Ascending aorta (tissue), 2 donors: Measurements from ENCODE around the gene DNAJB8. TPM values are rescaled to one million over a fixed set of nuclear protein-coding genes. Genes with fewer than 3 reads are reported as not detected.

Experiments
- DNase-seq, 2 donors: peaks; one replicate each; pipeline ENCODE4 v3.0.0-alpha.2; 2019; ENCODE audit warnings: low spot score in 2 of 2
- H3K27ac ChIP-seq, 2 donors: fragments of 200-600 bp; sonication (generic); one replicate each; pipeline ENCODE4 v1.5.1; 2016 to 2017; ENCODE audit warnings: mild to moderate bottlenecking in 1 of 2
- H3K27me3 ChIP-seq: fragments of 200-600 bp; sonication (generic); one replicate; pipeline ENCODE4 v1.5.1; 2017
- H3K36me3 ChIP-seq, 2 donors: fragments of 200-600 bp; sonication (generic); one replicate each; pipeline ENCODE4 v1.5.1; 2016
- H3K4me1 ChIP-seq, 2 donors: fragments of 200-600 bp; sonication (generic); one replicate each; pipeline ENCODE4 v1.5.1; 2016 to 2017; ENCODE audit warnings: mild to moderate bottlenecking in 1 of 2
- H3K4me3 ChIP-seq, 2 donors: fragments of 200-600 bp; sonication (generic); one replicate each; pipeline ENCODE4 v1.5.1; 2016 to 2017; ENCODE audit warnings: mild to moderate bottlenecking in 1 of 2
- H3K9me3 ChIP-seq, 2 donors: fragments of 200-600 bp; sonication (generic); one replicate each; pipeline ENCODE4 v1.5.1; 2016
- intact Hi-C: fragments of 100-400 bp; cut with DNase I; formaldehyde crosslinking; loops from one replicate; pipeline ENCODE4 v1.15.1; 2023
- total RNA-seq: library from RNA; depleted of rRNA; stranded (reverse); fragments of >200 nt; gene quantifications from one replicate; pipeline ENCODE4 v1.1.0, GENCODE V29; 2016
- TF ChIP-seq, protein P1 (sequence below), 3 experiments: fragments of 200-600 bp in 2 of 3; fragments of 450-650 bp in 1 of 3; sonication (generic) in 2 of 3; IDR thresholded peaks; one replicate each; pipeline ENCODE4 v1.5.1; 2016 to 2019; ENCODE audit warnings: antibody characterized with exemption in 3 of 3, mild to moderate bottlenecking in 1 of 3, moderate library complexity in 1 of 3

The DNAJB8 gene
- total RNA-seq, 1 donor from 2014 or later: not detected

- TF ChIP-seq, protein P1, sequence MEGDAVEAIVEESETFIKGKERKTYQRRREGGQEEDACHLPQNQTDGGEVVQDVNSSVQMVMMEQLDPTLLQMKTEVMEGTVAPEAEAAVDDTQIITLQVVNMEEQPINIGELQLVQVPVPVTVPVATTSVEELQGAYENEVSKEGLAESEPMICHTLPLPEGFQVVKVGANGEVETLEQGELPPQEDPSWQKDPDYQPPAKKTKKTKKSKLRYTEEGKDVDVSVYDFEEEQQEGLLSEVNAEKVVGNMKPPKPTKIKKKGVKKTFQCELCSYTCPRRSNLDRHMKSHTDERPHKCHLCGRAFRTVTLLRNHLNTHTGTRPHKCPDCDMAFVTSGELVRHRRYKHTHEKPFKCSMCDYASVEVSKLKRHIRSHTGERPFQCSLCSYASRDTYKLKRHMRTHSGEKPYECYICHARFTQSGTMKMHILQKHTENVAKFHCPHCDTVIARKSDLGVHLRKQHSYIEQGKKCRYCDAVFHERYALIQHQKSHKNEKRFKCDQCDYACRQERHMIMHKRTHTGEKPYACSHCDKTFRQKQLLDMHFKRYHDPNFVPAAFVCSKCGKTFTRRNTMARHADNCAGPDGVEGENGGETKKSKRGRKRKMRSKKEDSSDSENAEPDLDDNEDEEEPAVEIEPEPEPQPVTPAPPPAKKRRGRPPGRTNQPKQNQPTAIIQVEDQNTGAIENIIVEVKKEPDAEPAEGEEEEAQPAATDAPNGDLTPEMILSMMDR (IDR thresholded peaks at IDR 0.05): no peak
- no peaks in the 10 kb centered on the region for H3K4me1 ChIP-seq
- no peaks in the 10 kb centered on the region for H3K27me3 ChIP-seq
- no peaks in the 10 kb centered on the region for H3K36me3 ChIP-seq
- intact Hi-C loops: no loop called here
- DNase-seq: no peak
- no peaks in the 10 kb centered on the region for H3K9me3 ChIP-seq
- no peak overlapping the region for H3K4me3 ChIP-seq
- no peak overlapping the region for H3K27ac ChIP-seq
These were observed 7.8 kb downstream of the DNAJB8 start for GRCh38 chr3:128458746-128459460.

- Histone ChIP-seq H3K9me3 (no peaks in the 10 kb centered on the region), H3K4me1 (no peaks in the 10 kb centered on the region), H3K36me3 (no peaks in the 10 kb centered on the region), H3K4me3 (no peak overlapping the region), H3K27ac (no peak overlapping the region), H3K27me3 (no peaks in the 10 kb centered on the region)
- intact Hi-C loops: no loop called here
- TF ChIP-seq, protein P1 (IDR thresholded peaks at IDR 0.05): no peak
- DNase-seq: no peak
These were observed 8.8 kb downstream of the DNAJB8 start for GRCh38 chr3:128457937-128458336.

GRCh38 chr3:128456776-128457715, 9.6 kb downstream of the DNAJB8 start:
- Histone ChIP-seq H3K36me3 (no peaks in the 10 kb centered on the region), H3K27me3 (no peaks in the 10 kb centered on the region), H3K4me3 (no peak overlapping the region), H3K27ac (no peak overlapping the region), H3K9me3 (no peaks in the 10 kb centered on the region), H3K4me1 (no peaks in the 10 kb centered on the region)
- intact Hi-C loops: no loop called here
- TF ChIP-seq, protein P1 (IDR thresholded peaks at IDR 0.05): no peak
- no peak for DNase-seq

DNA sequence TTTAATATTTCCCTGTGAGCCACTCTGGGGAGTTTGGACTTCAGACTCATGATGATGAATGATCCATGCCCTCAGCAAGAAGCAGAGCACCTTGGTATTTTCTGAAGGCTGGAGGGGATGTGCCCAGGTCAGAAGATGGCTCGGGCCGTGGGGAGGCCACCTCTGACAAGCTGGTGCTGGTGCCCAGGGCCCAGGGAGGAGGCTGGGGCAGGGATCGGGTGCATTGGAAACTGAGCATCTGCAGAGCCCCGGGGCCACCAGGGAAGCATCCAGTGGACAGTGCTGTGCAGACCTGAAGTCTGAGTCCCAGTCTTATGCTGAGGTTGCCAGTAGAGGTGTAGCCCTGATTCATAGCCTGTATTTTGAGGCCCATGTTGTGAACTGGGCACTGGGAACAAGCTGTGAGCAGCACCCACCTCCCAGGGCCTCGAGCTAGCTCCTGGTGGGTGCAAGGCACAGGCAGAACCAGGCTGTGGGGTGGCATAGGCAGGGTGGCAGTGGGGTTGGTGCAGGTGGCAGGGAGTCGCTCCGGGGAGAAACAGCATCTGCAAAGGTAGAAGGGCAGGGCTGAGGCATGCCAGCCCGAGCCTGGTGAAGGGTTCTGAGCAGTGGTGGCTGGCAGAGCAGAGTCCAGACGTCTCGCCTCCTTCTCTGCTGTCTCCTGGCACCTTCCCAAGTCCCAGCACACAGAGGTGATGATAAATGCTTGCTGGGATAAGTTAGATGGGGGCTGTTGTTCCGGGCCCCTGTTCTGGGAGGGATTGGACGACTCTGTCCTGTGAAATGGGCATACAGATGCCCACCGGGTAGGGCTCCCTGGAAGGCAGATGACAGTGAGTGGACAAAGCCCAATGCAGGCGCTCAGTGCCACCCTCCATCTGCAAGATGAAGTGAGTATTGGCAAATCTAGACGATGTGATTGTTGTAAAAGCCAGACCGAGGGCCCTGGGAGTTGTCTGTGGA, 10.6 kb downstream of the DNAJB8 start:
- Histone ChIP-seq H3K27ac (no peak overlapping the region), H3K4me3 (no peak overlapping the region), H3K36me3 (no peaks in the 10 kb centered on the region), H3K9me3 (no peaks in the 10 kb centered on the region), H3K4me1 (no peaks in the 10 kb centered on the region), H3K27me3 (no peaks in the 10 kb centered on the region)
- intact Hi-C loops: no loop called here
- TF ChIP-seq, protein P1 (IDR thresholded peaks at IDR 0.05): no peak
- no peak for DNase-seq

DNA sequence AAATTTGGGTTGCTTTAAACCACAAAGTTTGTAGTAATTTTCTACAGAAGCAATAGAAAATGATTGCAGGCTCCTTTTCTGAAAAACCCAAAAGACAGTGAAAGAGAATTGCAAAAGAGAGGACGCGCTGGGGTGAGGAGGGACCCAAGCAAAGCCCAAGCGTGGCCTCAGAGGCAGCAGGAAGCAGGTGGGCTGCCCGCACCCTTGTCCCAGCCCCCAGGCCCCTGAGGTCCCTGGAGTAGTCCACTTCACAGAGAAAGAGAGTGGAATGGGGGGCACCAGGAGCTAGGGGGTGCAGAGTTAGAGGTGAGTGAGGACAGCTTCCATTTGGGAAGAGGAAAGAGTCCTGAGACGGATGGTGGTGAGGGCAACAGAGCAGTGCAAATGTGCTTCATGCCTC, 11.6 kb downstream of the DNAJB8 start:
- TF ChIP-seq, protein P1 (IDR thresholded peaks at IDR 0.05): no peak
- Histone ChIP-seq H3K4me1 (no peaks in the 10 kb centered on the region), H3K36me3 (no peaks in the 10 kb centered on the region), H3K27me3 (no peaks in the 10 kb centered on the region), H3K4me3 (no peak overlapping the region), H3K9me3 (no peaks in the 10 kb centered on the region), H3K27ac (no peak overlapping the region)
- DNase-seq: no peak
- intact Hi-C loops: no loop called here
